HG03039 (cell line): ENCODE results near the gene POLD3.

ENCODE experiments used
- ATAC-seq: cut with Tn5 transposase; IDR thresholded peaks from one replicate; pipeline ENCODE4 v1.9.1; 2021; ENCODE audit warnings: mild to moderate bottlenecking, moderate library complexity; ENCODE audit not compliant: unreplicated experiment

Gene POLD3, protein sequence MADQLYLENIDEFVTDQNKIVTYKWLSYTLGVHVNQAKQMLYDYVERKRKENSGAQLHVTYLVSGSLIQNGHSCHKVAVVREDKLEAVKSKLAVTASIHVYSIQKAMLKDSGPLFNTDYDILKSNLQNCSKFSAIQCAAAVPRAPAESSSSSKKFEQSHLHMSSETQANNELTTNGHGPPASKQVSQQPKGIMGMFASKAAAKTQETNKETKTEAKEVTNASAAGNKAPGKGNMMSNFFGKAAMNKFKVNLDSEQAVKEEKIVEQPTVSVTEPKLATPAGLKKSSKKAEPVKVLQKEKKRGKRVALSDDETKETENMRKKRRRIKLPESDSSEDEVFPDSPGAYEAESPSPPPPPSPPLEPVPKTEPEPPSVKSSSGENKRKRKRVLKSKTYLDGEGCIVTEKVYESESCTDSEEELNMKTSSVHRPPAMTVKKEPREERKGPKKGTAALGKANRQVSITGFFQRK

GRCh38 chr11:74592441-74593362, at the start of gene POLD3:
Gene POLD3, plus strand, starts transcription at chr11:74592582. Its CDS starts 77 bp downstream, at chr11:74592659.
- ATAC-seq, result peak; percentile 92

- no peak for ATAC-seq
Measured at GRCh38 chr11:74543991-74544390, 48.4 kb upstream of the POLD3 start.

- ATAC-seq, result no peak
Measured at GRCh38 chr11:74546752-74547151, 45.6 kb upstream of the POLD3 start.

- ATAC-seq, result no peak
Measured at GRCh38 chr11:74550991-74551753, 41.2 kb upstream of the POLD3 start.

- ATAC-seq, result no peak
Measured at GRCh38 chr11:74551754-74552145, 40.6 kb upstream of the POLD3 start.

DNA sequence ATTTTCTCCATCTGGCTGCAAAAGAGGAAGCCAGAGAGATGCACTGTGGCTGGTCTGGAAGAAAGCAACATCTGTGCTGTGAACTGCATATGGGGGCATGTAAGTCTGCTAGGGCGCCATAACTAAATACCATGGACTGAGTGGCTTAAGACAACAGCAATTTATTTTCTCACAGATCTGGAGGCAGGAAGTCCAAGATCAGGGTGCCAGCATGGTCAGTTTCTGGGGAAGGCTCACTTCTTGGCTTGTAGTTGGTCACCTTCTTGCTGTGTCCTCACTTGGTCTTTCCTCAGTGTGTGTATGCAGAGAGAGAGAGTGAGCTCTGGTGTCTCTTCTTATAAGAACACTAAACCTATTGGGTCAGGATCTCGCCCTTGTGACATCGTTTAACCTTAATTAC, 34.9 kb upstream of the POLD3 start:
- no peak for ATAC-seq

DNA sequence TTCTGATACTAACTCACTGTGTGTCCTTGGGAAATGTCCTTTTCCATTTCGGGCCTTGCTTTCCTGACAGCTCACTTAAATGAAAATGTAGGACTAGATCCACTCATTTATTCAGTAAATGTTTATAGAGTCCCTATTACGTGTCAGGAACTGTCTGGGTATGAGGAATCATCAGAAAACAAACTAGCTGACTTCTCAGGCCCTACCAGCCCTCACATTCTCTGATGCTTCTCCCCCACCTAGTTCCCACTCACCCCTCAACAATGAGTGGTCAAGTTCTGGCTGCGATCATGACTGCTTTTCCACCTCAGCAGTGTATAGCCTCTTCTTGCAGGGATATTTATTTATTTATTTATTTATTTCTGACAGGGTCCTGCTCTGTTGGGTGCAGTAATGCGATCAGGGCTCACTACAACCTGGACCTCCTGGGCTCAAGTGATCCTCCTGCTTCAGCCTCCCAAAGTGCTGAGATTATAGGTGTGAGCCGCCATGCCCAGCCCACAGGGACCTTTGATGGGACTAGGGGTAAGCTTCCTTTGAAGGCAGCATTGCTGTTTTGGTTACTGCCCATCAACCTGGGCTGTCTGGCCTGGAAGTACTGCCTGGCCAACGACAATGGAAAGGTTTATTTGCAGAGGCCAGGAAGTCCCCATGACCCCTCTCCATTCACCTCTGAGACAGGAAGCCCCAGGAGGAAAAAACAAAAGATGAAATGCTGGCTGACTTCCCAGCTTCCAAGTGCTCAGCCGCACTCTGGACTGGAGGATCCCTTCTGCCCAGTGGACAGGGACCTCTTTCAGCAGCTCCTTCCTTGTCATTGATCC, 33.1 kb upstream of the POLD3 start:
- ATAC-seq, result no peak

GRCh38 chr11:74559934-74560309, 32.5 kb upstream of the POLD3 start:
- ATAC-seq, result no peak

- ATAC-seq, result no peak
Measured at GRCh38 chr11:74566146-74566960, 26.0 kb upstream of the POLD3 start.

GRCh38 chr11:74568028-74568427, 24.4 kb upstream of the POLD3 start:
- ATAC-seq, result no peak

DNA sequence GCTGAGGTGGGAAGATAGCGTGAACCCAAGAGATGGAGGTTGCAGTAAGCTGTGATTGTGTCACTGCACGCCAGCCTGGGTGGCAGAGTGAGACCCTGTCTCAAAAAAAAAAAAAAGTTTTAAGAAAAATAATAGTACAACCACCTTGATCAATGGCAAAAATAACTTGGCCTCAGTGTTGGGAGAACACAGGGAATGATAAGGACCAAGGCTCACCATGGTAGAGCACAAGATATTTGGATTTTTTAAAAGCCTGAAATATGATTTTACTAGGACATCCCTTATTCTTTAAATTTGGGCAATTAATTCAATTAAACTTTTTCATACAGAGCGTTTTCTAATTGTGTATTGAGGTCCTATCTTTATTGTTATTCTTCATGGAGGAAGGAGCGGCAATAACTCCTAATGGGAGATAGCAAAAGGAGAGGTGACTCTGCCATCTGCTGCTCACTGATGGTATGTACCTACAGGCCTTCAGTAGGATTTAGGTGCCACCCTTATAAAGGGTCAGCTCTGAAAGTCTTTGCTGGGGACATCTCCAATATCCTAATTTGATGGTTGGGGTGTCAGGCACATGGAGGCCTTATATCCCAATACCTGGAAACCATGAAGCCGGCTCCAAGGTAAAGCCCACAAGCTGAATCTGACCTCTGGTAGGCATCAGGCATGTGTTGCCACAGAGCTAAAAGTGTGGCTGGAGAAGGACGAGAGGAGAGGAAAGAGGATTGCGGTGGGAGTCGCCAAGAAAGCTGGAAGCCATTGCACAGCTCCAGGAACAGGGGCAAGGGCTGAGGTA, 21.9 kb upstream of the POLD3 start:
- ATAC-seq, result no peak

DNA sequence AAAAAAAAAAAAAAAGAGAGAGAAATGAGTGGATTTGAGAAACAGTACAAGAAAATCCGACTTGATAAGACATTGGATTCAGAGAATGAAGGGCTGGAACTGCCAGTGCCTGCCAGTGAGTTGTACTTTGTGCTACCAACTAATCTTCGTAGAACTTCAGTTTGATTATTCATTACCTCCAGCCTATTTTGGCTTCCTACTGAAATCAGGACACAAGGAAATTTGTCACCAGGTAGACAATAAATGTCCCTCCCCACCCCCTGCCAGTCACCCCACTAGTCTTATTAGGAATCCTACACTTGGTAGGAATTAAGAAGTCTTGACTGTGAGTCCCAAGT, 21.4 kb upstream of the POLD3 start:
- no peak for ATAC-seq

GRCh38 chr11:74572349-74572748, 20.0 kb upstream of the POLD3 start:
- ATAC-seq, result no peak

GRCh38 chr11:74574563-74574962, 17.8 kb upstream of the POLD3 start:
- no peak for ATAC-seq

DNA sequence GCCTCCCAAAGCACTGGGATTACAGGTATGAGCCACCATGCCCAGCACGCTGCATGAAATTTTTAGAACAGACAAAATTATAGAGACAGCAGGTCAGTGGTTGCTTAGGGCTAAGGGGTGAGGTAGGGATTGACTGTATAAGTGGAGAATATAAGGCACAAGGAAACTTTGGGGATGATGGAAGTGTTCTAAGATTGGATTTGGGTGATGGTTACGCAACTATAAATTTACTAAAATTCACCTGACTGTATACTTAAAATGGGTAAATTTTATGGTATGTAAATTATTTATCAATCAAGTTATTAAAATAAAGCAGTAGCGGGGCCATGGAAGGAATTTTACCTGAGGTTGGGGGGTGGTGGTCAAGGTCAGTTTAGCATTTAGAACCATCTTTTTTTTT, 16.4 kb upstream of the POLD3 start:
- ATAC-seq, result no peak

GRCh38 chr11:74577181-74577580, 15.2 kb upstream of the POLD3 start:
- ATAC-seq, result no peak

DNA sequence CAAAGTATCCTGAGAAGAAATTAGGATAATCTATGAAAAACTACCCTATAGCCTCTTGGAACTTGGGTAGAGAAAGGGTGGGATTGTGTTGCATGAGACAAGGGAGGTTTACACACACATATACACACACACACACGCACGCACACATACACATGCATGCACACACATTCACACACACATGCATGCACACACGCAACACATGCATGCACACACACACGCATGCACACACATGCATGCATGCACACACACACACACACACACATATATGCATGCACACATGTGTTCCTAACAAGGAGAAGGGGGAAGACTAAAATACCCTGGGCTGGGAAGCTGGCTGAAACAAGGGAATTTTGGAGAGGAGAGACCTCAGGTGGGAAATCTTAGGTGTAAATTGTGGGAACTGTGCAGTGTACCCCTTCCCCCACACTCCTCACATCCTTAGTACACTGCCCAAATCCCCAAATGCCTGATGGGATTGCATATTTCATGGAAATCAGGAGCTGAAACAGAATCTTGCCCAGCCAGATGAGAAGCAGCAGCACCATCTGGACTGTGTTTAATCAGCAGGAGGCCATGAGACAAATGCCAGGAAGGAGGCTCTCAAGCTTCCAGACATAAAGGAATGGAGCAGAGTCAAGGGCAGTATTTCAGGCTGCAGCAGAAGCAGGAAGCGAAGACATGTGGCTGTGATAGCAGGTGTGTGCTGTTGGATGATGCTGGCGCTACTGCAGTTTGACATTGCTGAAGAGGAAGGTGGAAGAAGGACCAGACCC, 14.6 kb upstream of the POLD3 start:
- no peak for ATAC-seq
